Endothelial cell of umbilical vein (primary cell): Measurements from ENCODE around the gene CHRM1. TPM values are rescaled to one million over a fixed set of nuclear protein-coding genes. Genes with fewer than 3 reads are reported as not detected.

Experiments used
- BruUV-seq: library from RNA; stranded (reverse); fragments of 400-500 nt; replicated peaks from 2 replicates; lab custom pipeline; 2021; lab: Mats Ljungman, UMichigan
- CTCF ChIA-PET: fragments of 300-600, 350-600 bp; sonication (Branson Sonifier 250); formaldehyde crosslinking; loops from one replicate; lab custom pipeline; 2021; ENCODE audit warnings: antibody characterized with exemption, inconsistent platforms; lab: Charles Lee
- POLR2A ChIA-PET: fragments of 300-600, 350-600 bp; sonication (Branson Sonifier 250); formaldehyde crosslinking; loops from one replicate; lab custom pipeline; 2021; ENCODE audit warnings: antibody characterized with exemption, inconsistent platforms; lab: Charles Lee
- DNase-seq: peaks from one replicate; pipeline ENCODE4 v3.0.0-alpha.2; 2011; ENCODE audit warnings: low read depth, low spot score
- FAIRE-seq: peaks from 2 replicates; lab custom pipeline; 2011; peaks lifted over from hg19 to GRCh38; lab: Jason Lieb, UNC
- H2AFZ ChIP-seq: 2 replicates; pipeline ENCODE4 v1.6.0; 2012; ENCODE audit warnings: low read depth, low read length, control low read depth, inconsistent platforms
- H3K27ac ChIP-seq: 2 replicates; pipeline ENCODE4 v1.5.1; 2011; ENCODE audit warnings: low read depth, mild to moderate bottlenecking, control low read depth, low read length, moderate library complexity; ENCODE audit not compliant: insufficient read depth
- H3K27me3 ChIP-seq, 2 experiments: 2 replicates each; pipeline versions ENCODE4 v1.6.0 to v1.6.1; 2011; ENCODE audit warnings: low read length in 2 of 2, mixed read lengths in 1 of 2; ENCODE audit not compliant: control insufficient read depth in 2 of 2, insufficient read depth in 2 of 2
- H3K36me3 ChIP-seq, 2 experiments: 2 replicates in 1 of 2; 3 replicates in 1 of 2; pipeline ENCODE4 v1.5.1; 2011; ENCODE audit warnings: low read length in 2 of 2, mild to moderate bottlenecking in 1 of 2, moderate library complexity in 1 of 2; ENCODE audit not compliant: control insufficient read depth in 2 of 2, insufficient read depth in 2 of 2; ENCODE audit errors: extremely low read depth in 1 of 2
- H3K4me1 ChIP-seq: 3 replicates; pipeline ENCODE4 v1.5.1; 2011; ENCODE audit warnings: mild to moderate bottlenecking, low read length; ENCODE audit not compliant: control insufficient read depth, insufficient read depth; ENCODE audit errors: extremely low read depth
- H3K4me2 ChIP-seq: 2 replicates; pipeline ENCODE4 v1.6.1; 2011; ENCODE audit warnings: low read length, control low read depth, mixed read lengths; ENCODE audit not compliant: insufficient read depth
- H3K4me3 ChIP-seq, 3 experiments: fragments of 200-600 bp in 1 of 3; sonication (generic), shearing (Covaris generic) in 1 of 3; replicated peaks in 1 of 3; 2 replicates each; pipeline ENCODE4 v1.5.1; 2011 to 2016; ENCODE audit warnings: control low read depth in 3 of 3, low read length in 3 of 3, mild to moderate bottlenecking in 2 of 3, inconsistent platforms in 1 of 3, low read depth in 1 of 3, moderate library complexity in 1 of 3; ENCODE audit not compliant: insufficient read depth in 1 of 3
- H3K79me2 ChIP-seq: 2 replicates; pipeline ENCODE4 v1.6.0; 2012; ENCODE audit warnings: low read length, inconsistent platforms; ENCODE audit not compliant: control insufficient read depth, insufficient read depth
- H3K9ac ChIP-seq: replicated peaks from 2 replicates; pipeline ENCODE3; 2011; ENCODE audit warnings: low read length, control low read depth; ENCODE audit not compliant: insufficient read depth; ENCODE audit errors: extremely low read depth
- H3K9me1 ChIP-seq: replicated peaks from 3 replicates; pipeline ENCODE4 v1.6.0; 2011; ENCODE audit warnings: mild to moderate bottlenecking, low read length; ENCODE audit not compliant: control insufficient read depth, insufficient read depth; ENCODE audit errors: extremely low read depth
- H3K9me3 ChIP-seq: replicated peaks from 2 replicates; pipeline ENCODE4 v1.5.1; 2012; ENCODE audit warnings: low read length, inconsistent platforms; ENCODE audit not compliant: control insufficient read depth, insufficient read depth
- H4K20me1 ChIP-seq: replicated peaks from 2 replicates; pipeline ENCODE3; 2011; ENCODE audit warnings: mild to moderate bottlenecking, low read length; ENCODE audit not compliant: control insufficient read depth, insufficient read depth; ENCODE audit errors: extremely low read depth
- EZH2 ChIP-seq: IDR thresholded peaks from 2 replicates; pipeline ENCODE4 v1.6.1; 2012; ENCODE audit warnings: borderline replicate concordance, low read depth, mild to moderate bottlenecking, moderate library complexity, low read length, inconsistent platforms; ENCODE audit not compliant: severe bottlenecking
- FOS ChIP-seq: IDR thresholded peaks from 2 replicates; pipeline ENCODE4 v1.6.1; 2011; ENCODE audit warnings: mild to moderate bottlenecking, low read length, moderate library complexity, borderline replicate concordance; ENCODE audit not compliant: insufficient read depth
- GATA2 ChIP-seq: IDR thresholded peaks from 2 replicates; pipeline ENCODE4 v1.7.0; 2011; ENCODE audit warnings: low read depth, mild to moderate bottlenecking, moderate library complexity, mixed read lengths, low read length; ENCODE audit not compliant: insufficient read length, insufficient read depth
- JUN ChIP-seq: IDR thresholded peaks from 2 replicates; pipeline ENCODE4 v1.6.1; 2011; ENCODE audit warnings: borderline replicate concordance, low read depth; ENCODE audit not compliant: insufficient read length, insufficient read depth
- MYC ChIP-seq: IDR thresholded peaks from one replicate; pipeline ENCODE4 v1.6.1; 2011; ENCODE audit warnings: mild to moderate bottlenecking, low read depth, low read length
- POLR2A ChIP-seq: IDR thresholded peaks from 2 replicates; pipeline ENCODE4 v1.6.1; 2012; ENCODE audit warnings: low read depth, mild to moderate bottlenecking, control low read depth, low read length
- POLR2AphosphoS5 ChIP-seq: IDR thresholded peaks from 2 replicates; pipeline ENCODE4 v1.6.1; 2012; ENCODE audit warnings: low read depth, mild to moderate bottlenecking, control low read depth, low read length, moderate library complexity; ENCODE audit not compliant: insufficient read depth
- dilution Hi-C: fragments of 300-500 bp; cut with MboI; formaldehyde crosslinking; loops from one replicate; pipeline ENCODE4 v1.15.0; 2019; ENCODE audit warnings: low sequenced_read_pairs; ENCODE audit not compliant: extremely low pct_ligation_motif_present
- intact Hi-C: fragments of 100-400 bp; cut with micrococcal nuclease; formaldehyde crosslinking; loops from one replicate; pipeline ENCODE4 v1.10.0; 2022
- polyA plus RNA-seq, 4 experiments: library from polyadenylated mRNA; depleted of rRNA in 3 of 4; stranded (reverse) in 3 of 4; unstranded in 1 of 4; fragments of >200 nt; gene quantifications; 2 replicates each; pipeline versions ENCODE4 v1.2.1 to v1.2.3, GENCODE V29; 2011 to 2012; ENCODE audit warnings: missing spikeins in 1 of 4
- total RNA-seq: library from RNA; stranded (reverse); gene quantifications from 2 replicates; pipeline ENCODE4 v1.2.3, GENCODE V29; 2021
- TF ChIP-seq, protein P1 (sequence below), 2 donors: IDR thresholded peaks; 1 replicate in 1 of 2; 2 replicates in 1 of 2; pipeline ENCODE4 v1.5.1; 2011; ENCODE audit warnings: low read length in 2 of 2, mild to moderate bottlenecking in 2 of 2, moderate library complexity in 2 of 2, control low read depth in 1 of 2, inconsistent platforms in 1 of 2, low read depth in 1 of 2; ENCODE audit not compliant: insufficient read depth in 1 of 2; ENCODE audit errors: extremely low read depth in 1 of 2
- TF ChIP-seq, protein P2 (sequence below): IDR thresholded peaks from 2 replicates; pipeline ENCODE4 v1.6.1; 2011; ENCODE audit not compliant: insufficient read depth, insufficient read length

The CHRM1 gene
- total and polyA plus RNA-seq, 2 donors (not counting 3 experiments of a cell fraction or from before 2014, with no cell fraction given), result not detected

DNA sequence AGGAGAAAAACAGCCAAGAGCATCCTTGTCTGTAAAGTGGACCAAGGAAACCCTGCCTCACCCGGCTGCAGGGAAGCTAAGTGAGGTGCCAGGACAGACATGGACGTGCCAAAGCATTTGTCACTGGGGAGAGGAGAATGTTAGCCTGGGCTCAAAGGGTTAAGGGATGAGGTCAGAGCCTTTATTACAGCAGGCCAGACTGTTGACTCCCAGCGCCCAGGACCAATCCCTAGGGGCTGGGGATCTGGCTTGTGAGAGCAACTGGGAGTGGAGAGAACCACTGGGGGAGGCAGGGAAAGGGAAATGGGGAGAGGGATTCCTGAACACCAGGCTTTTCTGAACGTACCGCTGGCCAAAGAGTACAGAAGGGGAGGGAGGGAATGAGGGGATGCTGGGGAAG lies 2.6 kb downstream of the CHRM1 start:
- no peak for FAIRE-seq
- H3K9ac ChIP-seq, result no peak overlapping the region
- no peaks in the 10 kb centered on the region for H3K9me1 ChIP-seq
- POLR2A ChIA-PET, result no interaction called here
- intact Hi-C loops, result no loop called here
- dilution Hi-C loops, result no loop called here
- DNase-seq, result no peak
- H3K79me2 ChIP-seq, result no peaks in the 10 kb centered on the region
- TF ChIP-seq FOS, result no peak
- TF ChIP-seq, protein P1, sequence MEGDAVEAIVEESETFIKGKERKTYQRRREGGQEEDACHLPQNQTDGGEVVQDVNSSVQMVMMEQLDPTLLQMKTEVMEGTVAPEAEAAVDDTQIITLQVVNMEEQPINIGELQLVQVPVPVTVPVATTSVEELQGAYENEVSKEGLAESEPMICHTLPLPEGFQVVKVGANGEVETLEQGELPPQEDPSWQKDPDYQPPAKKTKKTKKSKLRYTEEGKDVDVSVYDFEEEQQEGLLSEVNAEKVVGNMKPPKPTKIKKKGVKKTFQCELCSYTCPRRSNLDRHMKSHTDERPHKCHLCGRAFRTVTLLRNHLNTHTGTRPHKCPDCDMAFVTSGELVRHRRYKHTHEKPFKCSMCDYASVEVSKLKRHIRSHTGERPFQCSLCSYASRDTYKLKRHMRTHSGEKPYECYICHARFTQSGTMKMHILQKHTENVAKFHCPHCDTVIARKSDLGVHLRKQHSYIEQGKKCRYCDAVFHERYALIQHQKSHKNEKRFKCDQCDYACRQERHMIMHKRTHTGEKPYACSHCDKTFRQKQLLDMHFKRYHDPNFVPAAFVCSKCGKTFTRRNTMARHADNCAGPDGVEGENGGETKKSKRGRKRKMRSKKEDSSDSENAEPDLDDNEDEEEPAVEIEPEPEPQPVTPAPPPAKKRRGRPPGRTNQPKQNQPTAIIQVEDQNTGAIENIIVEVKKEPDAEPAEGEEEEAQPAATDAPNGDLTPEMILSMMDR (IDR thresholded peaks at IDR 0.05; ENCODE audit: extremely low read depth in 1 of 2, insufficient read depth in 1 of 2, low read depth in 1 of 2, low read length in 2 of 2), result no peak
- TF ChIP-seq, protein P2, sequence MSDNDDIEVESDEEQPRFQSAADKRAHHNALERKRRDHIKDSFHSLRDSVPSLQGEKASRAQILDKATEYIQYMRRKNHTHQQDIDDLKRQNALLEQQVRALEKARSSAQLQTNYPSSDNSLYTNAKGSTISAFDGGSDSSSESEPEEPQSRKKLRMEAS, result no peak
- peaks cover 20% of the 10 kb centered on the region in 2 experiments for H3K27me3 ChIP-seq
- H3K27ac ChIP-seq, result no peak overlapping the region
- no TSS peak for BruUV-seq
- CTCF ChIA-PET, result interaction anchor here (2.0 to 7.8 kb wide), 3 partner anchors 9 to 105 kb away, joined by 7 to 51 read pairs (median 25); no protein-coding TSS in a partner anchor
- no peaks in the 10 kb centered on the region for H3K9me3 ChIP-seq
- H2AFZ ChIP-seq, result no peak overlapping the region
- H3K4me2 ChIP-seq, result no peak overlapping the region
- H3K4me3 ChIP-seq, result no peak overlapping the region
- no peaks in the 10 kb centered on the region for H3K36me3 ChIP-seq
- no peaks in the 10 kb centered on the region for H3K4me1 ChIP-seq
- no peaks in the 10 kb centered on the region for H4K20me1 ChIP-seq

DNA sequence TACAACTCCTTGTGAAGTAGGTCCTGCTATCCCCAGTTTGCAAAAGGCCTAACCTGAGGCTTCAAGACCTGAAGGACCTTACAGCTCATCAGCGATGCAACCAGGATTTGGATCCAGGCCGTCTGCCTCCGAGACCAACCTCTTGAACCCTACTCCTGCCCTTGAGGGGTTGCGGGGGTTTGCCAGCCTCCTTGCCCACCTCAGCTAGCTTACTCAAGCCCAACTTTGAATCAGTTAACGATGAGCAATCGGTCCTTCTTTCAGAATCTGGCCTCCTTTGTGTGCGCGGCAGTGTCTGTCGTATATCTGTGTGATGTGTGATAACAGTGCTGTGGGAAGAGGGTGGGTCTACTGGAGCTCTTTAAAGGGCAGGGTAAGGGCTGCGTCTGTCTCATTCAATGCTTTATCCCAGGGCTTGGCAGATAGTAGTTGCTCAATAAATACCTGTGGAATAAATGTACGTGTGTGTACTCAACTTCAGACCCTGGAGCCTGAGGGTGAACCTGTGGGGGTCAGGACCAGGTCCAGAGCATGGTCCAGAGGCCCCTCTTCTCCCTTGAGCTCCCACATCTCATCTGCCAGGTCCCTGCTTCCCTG lies 3.2 kb downstream of the CHRM1 start:
- dilution Hi-C loops, result no loop called here
- ChIA-PET CTCF (interaction anchor here (1.3 to 7.8 kb wide), 4 partner anchors 8 to 105 kb away, joined by 7 to 51 read pairs (median 16); no protein-coding TSS in a partner anchor), POLR2A (no interaction called here)
- FAIRE-seq (no peak), DNase-seq (no peak)
- Histone ChIP-seq H3K36me3 (no peaks in the 10 kb centered on the region), H3K79me2 (no peaks in the 10 kb centered on the region), H2AFZ (no peak overlapping the region), H3K9me3 (no peaks in the 10 kb centered on the region), H3K27ac (no peak overlapping the region), H3K9ac (no peak overlapping the region), H3K9me1 (no peaks in the 10 kb centered on the region), H3K4me2 (no peak overlapping the region), H3K4me3 (no peak overlapping the region), H3K27me3 (peaks cover 16 to 18% of the 10 kb centered on the region in 2 experiments), H4K20me1 (no peaks in the 10 kb centered on the region), H3K4me1 (no peaks in the 10 kb centered on the region)
- intact Hi-C loops, result no loop called here
- no TSS peak for BruUV-seq
- TF ChIP-seq, protein P2, result no peak
- no peak for TF ChIP-seq MYC
- no peak for TF ChIP-seq POLR2AphosphoS5
- TF ChIP-seq FOS, result no peak
- TF ChIP-seq, protein P1 (IDR thresholded peaks at IDR 0.05; ENCODE audit: extremely low read depth in 1 of 2, insufficient read depth in 1 of 2, low read depth in 1 of 2, low read length in 2 of 2), result no peak
- TF ChIP-seq POLR2A, result no peak
- no peak for TF ChIP-seq JUN
- TF ChIP-seq GATA2, result no peak
- TF ChIP-seq EZH2, result no peak
